B cell (primary cell): ENCODE results near the gene GATA3. TPM values are rescaled to one million over a fixed set of nuclear protein-coding genes. Genes with fewer than 3 reads are reported as not detected.
A peak's percentile ranks its signal among the peaks of the same experiment; 100 is the strongest.

Source experiments
- ATAC-seq: fragments of 200-7000 bp; cut with Tn5 transposase; one replicate; pipeline ENCODE4 v1.10.0; 2021; ENCODE audit warnings: low read depth, mild to moderate bottlenecking, moderate number of reproducible peaks, moderate library complexity
- CTCF ChIA-PET: fragments of 350-600 bp; sonication (Branson Sonifier 250); formaldehyde crosslinking; loops from one replicate; lab custom pipeline; 2021; ENCODE audit warnings: antibody characterized with exemption, inconsistent platforms; lab: Charles Lee
- POLR2A ChIA-PET: fragments of 350-600 bp; sonication (Branson Sonifier 250); formaldehyde crosslinking; loops from one replicate; lab custom pipeline; 2021; ENCODE audit warnings: antibody characterized with exemption; lab: Charles Lee
- DNase-seq: peaks from one replicate; pipeline ENCODE4 v3.0.0; 2013
- H2AFZ ChIP-seq: 2 replicates; pipeline ENCODE4 v1.6.1; 2012; ENCODE audit warnings: mild to moderate bottlenecking, low read depth, low read length; ENCODE audit not compliant: insufficient read depth, poor library complexity, severe bottlenecking
- H3K27ac ChIP-seq, 2 donors: 1 replicate in 1 of 2; 2 replicates in 1 of 2; pipeline ENCODE4 v1.5.1; 2012 to 2013; ENCODE audit warnings: low read length in 2 of 2, mild to moderate bottlenecking in 2 of 2, moderate library complexity in 1 of 2
- H3K27me3 ChIP-seq, 4 experiments: fragments of 200-600 bp in 1 of 4; sonication (generic) in 1 of 4; replicated peaks in 1 of 4; 1 replicate in 2 of 4; 2 replicates in 2 of 4; pipeline versions ENCODE4 v1.6.1 to v1.7.0; 2013 to 2016; ENCODE audit warnings: low read length in 3 of 4, mild to moderate bottlenecking in 2 of 4, mixed read lengths in 1 of 4, moderate library complexity in 1 of 4; ENCODE audit not compliant: insufficient read depth in 4 of 4, control insufficient read depth in 3 of 4; ENCODE audit errors: control extremely low read depth in 1 of 4
- H3K36me3 ChIP-seq, 2 experiments: replicated peaks in 1 of 2; 1 replicate in 1 of 2; 2 replicates in 1 of 2; pipeline versions ENCODE4 v1.6.1 to v1.7.1; 2013; ENCODE audit warnings: low read length in 1 of 2; ENCODE audit not compliant: insufficient read depth in 2 of 2, control insufficient read depth in 1 of 2; ENCODE audit errors: control extremely low read depth in 1 of 2, extremely low read depth in 1 of 2
- H3K4me1 ChIP-seq, 2 donors: fragments of 200-600 bp in 1 of 2; sonication (generic) in 1 of 2; 1 replicate in 1 of 2; 2 replicates in 1 of 2; pipeline versions ENCODE4 v1.5.1 to v1.6.1; 2013 to 2017; ENCODE audit warnings: low read length in 2 of 2; ENCODE audit not compliant: control insufficient read depth in 2 of 2, insufficient read depth in 2 of 2
- H3K4me2 ChIP-seq: replicated peaks from 2 replicates; pipeline ENCODE3; 2012; ENCODE audit warnings: mild to moderate bottlenecking, low read depth, low read length; ENCODE audit not compliant: poor library complexity, severe bottlenecking
- H3K4me3 ChIP-seq, 5 experiments: fragments of 200-600 bp in 1 of 5; sonication (generic) in 1 of 5; 1 replicate in 3 of 5; 2 replicates in 2 of 5; pipeline versions ENCODE4 v1.5.1 to v1.7.0; 2011 to 2016; ENCODE audit warnings: low read length in 4 of 5, mild to moderate bottlenecking in 4 of 5, low read depth in 2 of 5, control low read depth in 1 of 5, moderate library complexity in 1 of 5; ENCODE audit not compliant: insufficient read depth in 1 of 5; ENCODE audit errors: control extremely low read depth in 1 of 5, extremely low read depth in 1 of 5
- H3K79me2 ChIP-seq: fragments of 200-600 bp; sonication (generic); one replicate; pipeline ENCODE4 v1.6.0; 2016; ENCODE audit warnings: low read length; ENCODE audit not compliant: control insufficient read depth, insufficient read depth
- H3K9ac ChIP-seq: fragments of 200-600 bp; sonication (generic); 2 replicates; pipeline ENCODE4 v1.6.1; 2017; ENCODE audit warnings: mild to moderate bottlenecking, low read length, moderate library complexity
- H3K9me3 ChIP-seq, 3 donors: one replicate each; pipeline versions ENCODE4 v1.6.1 to v1.7.1; 2013; ENCODE audit warnings: low read length in 2 of 3; ENCODE audit not compliant: control insufficient read depth in 2 of 3, insufficient read depth in 1 of 3; ENCODE audit errors: control extremely low read depth in 1 of 3
- H4K20me1 ChIP-seq: 2 replicates; pipeline ENCODE4 v1.6.0; 2012; ENCODE audit warnings: mild to moderate bottlenecking, low read length; ENCODE audit not compliant: insufficient read depth, control insufficient read depth, poor library complexity, severe bottlenecking
- H3K27ac Mint-ChIP-seq: one replicate; pipeline ENCODE4 v1.8.0; 2021; ENCODE audit warnings: mixed read lengths
- H3K27me3 Mint-ChIP-seq: one replicate; pipeline ENCODE4 v1.8.0; 2021; ENCODE audit warnings: mixed read lengths
- H3K4me1 Mint-ChIP-seq: one replicate; pipeline ENCODE4 v1.8.0; 2021; ENCODE audit warnings: mixed read lengths
- H3K4me3 Mint-ChIP-seq: one replicate; pipeline ENCODE4 v1.8.0; 2021; ENCODE audit warnings: mixed read lengths
- H3K9me3 Mint-ChIP-seq: one replicate; pipeline ENCODE4 v1.8.0; 2022; ENCODE audit warnings: mixed read lengths; ENCODE audit not compliant: insufficient read depth
- EZH2 ChIP-seq: IDR thresholded peaks from 2 replicates; pipeline ENCODE4 v1.6.1; 2012; ENCODE audit warnings: borderline replicate concordance, low read depth, mild to moderate bottlenecking, moderate library complexity, low read length; ENCODE audit not compliant: insufficient read depth, poor library complexity, severe bottlenecking
- WGBS: methylation state at CpG from one replicate; pipeline ENCODE4 v1.1.5; 2013; ENCODE audit warnings: missing lambda C conversion rate; ENCODE audit not compliant: insufficient coverage; 5-methylcytosine and 5-hydroxymethylcytosine counted together
- intact Hi-C: fragments of 100-400 bp; cut with micrococcal nuclease; formaldehyde crosslinking; loops from one replicate; pipeline ENCODE4 v1.10.0; 2022
- polyA plus RNA-seq: library from polyadenylated mRNA; depleted of rRNA; stranded (reverse); fragments of >200 nt; gene quantifications from 2 replicates; pipeline ENCODE4 v1.2.3, GENCODE V29; 2012
- total RNA-seq, 2 donors: library from RNA; stranded (reverse); fragments of 120-200 nt in 1 of 2; gene quantifications; 1 replicate in 1 of 2; 2 replicates in 1 of 2; pipeline versions ENCODE4 v1.2.3 to v1.2.4, GENCODE V29; 2013 to 2022
- TF ChIP-seq, protein P1 (sequence below): fragments of 200-600 bp; IDR thresholded peaks from one replicate; pipeline ENCODE4 v1.8.0; 2022; ENCODE audit warnings: antibody characterized with exemption, mild to moderate bottlenecking

The GATA3 gene
- total and polyA plus RNA-seq, 2 donors (not counting 1 experiment from before 2014, with no cell fraction given): 0.60 to 0.94 TPM

DNA sequence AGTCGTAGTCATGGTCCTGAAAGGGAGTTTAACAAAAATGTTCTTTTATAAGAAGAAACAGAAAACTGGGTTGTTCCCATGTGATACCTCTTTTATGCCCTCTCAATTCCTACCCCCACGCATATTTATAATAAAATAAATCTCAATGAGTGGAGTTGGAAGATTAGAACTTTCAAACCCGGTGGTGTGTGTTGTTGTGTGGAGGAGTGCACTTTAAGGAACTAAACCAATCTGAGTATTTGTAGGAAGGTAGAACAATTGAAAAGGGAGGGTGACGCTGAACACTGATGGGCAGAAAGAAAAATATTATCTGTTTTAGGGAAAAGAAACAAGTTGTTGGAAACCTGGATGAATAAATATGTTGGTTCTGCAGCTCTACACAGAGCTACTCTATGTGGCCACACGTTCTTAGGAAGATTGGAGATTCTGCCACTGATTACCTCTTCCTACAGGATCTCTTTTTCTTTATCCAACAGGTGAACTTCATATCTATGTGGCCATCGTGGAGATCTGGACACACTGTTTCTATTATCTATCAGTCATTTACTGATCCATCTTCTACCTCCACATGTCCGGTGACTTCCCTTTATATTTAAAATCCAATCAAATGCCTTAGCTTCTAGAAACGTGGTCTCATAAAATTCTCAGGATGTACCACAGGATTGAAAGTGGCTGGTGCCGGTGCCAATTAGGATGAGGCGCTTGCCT lies 13.1 kb upstream of the GATA3 start:
- H3K4me3 Mint-ChIP-seq: no peak overlapping the region
- H3K9ac ChIP-seq: no peak overlapping the region
- ChIA-PET CTCF (no interaction called here), POLR2A (interaction anchor here (0.6 kb wide), 1 partner anchor 274 kb away, joined by 7 read pairs; no protein-coding TSS in a partner anchor)
- no peak overlapping the region for H2AFZ ChIP-seq
- H3K4me2 ChIP-seq: no peak overlapping the region
- peaks cover 44% of the 10 kb centered on the region for H3K4me1 Mint-ChIP-seq
- DNase-seq (peak; percentile 25), ATAC-seq (no peak)
- intact Hi-C loops: no loop called here
- peaks cover 0 to 52% (median 2%) of the 10 kb centered on the region in 3 donors for H3K9me3 ChIP-seq
- no peak overlapping the region for H3K4me3 ChIP-seq
- H3K27ac ChIP-seq: no peak overlapping the region
- no peaks in the 10 kb centered on the region for H4K20me1 ChIP-seq
- H3K79me2 ChIP-seq: no peaks in the 10 kb centered on the region
- H3K27me3 Mint-ChIP-seq: peaks cover 91% of the 10 kb centered on the region
- H3K9me3 Mint-ChIP-seq: peaks cover 6% of the 10 kb centered on the region
- no peak for TF ChIP-seq EZH2
- TF ChIP-seq, protein P1, sequence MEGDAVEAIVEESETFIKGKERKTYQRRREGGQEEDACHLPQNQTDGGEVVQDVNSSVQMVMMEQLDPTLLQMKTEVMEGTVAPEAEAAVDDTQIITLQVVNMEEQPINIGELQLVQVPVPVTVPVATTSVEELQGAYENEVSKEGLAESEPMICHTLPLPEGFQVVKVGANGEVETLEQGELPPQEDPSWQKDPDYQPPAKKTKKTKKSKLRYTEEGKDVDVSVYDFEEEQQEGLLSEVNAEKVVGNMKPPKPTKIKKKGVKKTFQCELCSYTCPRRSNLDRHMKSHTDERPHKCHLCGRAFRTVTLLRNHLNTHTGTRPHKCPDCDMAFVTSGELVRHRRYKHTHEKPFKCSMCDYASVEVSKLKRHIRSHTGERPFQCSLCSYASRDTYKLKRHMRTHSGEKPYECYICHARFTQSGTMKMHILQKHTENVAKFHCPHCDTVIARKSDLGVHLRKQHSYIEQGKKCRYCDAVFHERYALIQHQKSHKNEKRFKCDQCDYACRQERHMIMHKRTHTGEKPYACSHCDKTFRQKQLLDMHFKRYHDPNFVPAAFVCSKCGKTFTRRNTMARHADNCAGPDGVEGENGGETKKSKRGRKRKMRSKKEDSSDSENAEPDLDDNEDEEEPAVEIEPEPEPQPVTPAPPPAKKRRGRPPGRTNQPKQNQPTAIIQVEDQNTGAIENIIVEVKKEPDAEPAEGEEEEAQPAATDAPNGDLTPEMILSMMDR: no peak
- no peaks in the 10 kb centered on the region for H3K36me3 ChIP-seq
- H3K27me3 ChIP-seq: peaks cover 0 to 99% (median 90%) of the 10 kb centered on the region in 4 experiments
- peaks cover 45 to 67% of the 10 kb centered on the region in 2 donors for H3K4me1 ChIP-seq
- 17% methylated on average over 8 of the region's 10 CpGs for WGBS
- H3K27ac Mint-ChIP-seq: no peak overlapping the region
